NK-92 treated with Interleukin-12 subunit alpha and Interleukin-12 subunit beta, amount 100 ng/mL, for 24 hours (cell line): Measurements from ENCODE around the gene MICAL2.
A peak's percentile ranks its signal among the peaks of the same experiment; 100 is the strongest.

ENCODE experiments used
- DNase-seq: peaks from one replicate; lab custom pipeline; 2025; lab: John Stamatoyannopoulos, UW

The MICAL2 gene

GRCh38 chr11:12211331-12212065 is 101.1 kb downstream of the MICAL2 start:
- DNase-seq: no peak

- no peak for DNase-seq
Measured at GRCh38 chr11:12212174-12212820, 101.9 kb downstream of the MICAL2 start.

- DNase-seq: no peak
Measured at GRCh38 chr11:12212821-12213185, 102.4 kb downstream of the MICAL2 start.

- DNase-seq: no peak
Measured at GRCh38 chr11:12213883-12214282, 103.5 kb downstream of the MICAL2 start.

- no peak for DNase-seq
Measured at GRCh38 chr11:12214751-12215150, 104.4 kb downstream of the MICAL2 start.

GRCh38 chr11:12215181-12215593 is 104.8 kb downstream of the MICAL2 start:
- no peak for DNase-seq

- DNase-seq: no peak
Measured at GRCh38 chr11:12216041-12216451, 105.7 kb downstream of the MICAL2 start.

GRCh38 chr11:12216671-12217374 is 106.4 kb downstream of the MICAL2 start:
- DNase-seq: no peak

- no peak for DNase-seq
Measured at GRCh38 chr11:12217879-12218278, 107.5 kb downstream of the MICAL2 start.

- no peak for DNase-seq
Measured at GRCh38 chr11:12218909-12219308, 108.5 kb downstream of the MICAL2 start.

- DNase-seq: no peak
Measured at GRCh38 chr11:12219757-12220156, 109.4 kb downstream of the MICAL2 start.

GRCh38 chr11:12220305-12220704 is 109.9 kb downstream of the MICAL2 start:
- DNase-seq: no peak

GRCh38 chr11:12221051-12221535 is 110.7 kb downstream of the MICAL2 start:
- DNase-seq: no peak

- no peak for DNase-seq
Measured at GRCh38 chr11:12222055-12222792, 111.8 kb downstream of the MICAL2 start.

GRCh38 chr11:12223771-12224536 is 113.6 kb downstream of the MICAL2 start:
- peak; percentile 61 for DNase-seq

- DNase-seq: peak; percentile 95
Measured at GRCh38 chr11:12224537-12224893, 114.1 kb downstream of the MICAL2 start.

- no peak for DNase-seq
Measured at GRCh38 chr11:12225046-12225739, 114.8 kb downstream of the MICAL2 start.

- no peak for DNase-seq
Measured at GRCh38 chr11:12226093-12226492, 115.7 kb downstream of the MICAL2 start.

- no peak for DNase-seq
Measured at GRCh38 chr11:12229450-12230229, 119.2 kb downstream of the MICAL2 start.

- DNase-seq: no peak
Measured at GRCh38 chr11:12232160-12232559, 121.8 kb downstream of the MICAL2 start.
